Neural cell (in vitro differentiated cells): ENCODE results near the gene MLPH. TPM values are rescaled to one million over a fixed set of nuclear protein-coding genes. Genes with fewer than 3 reads are reported as not detected.

ENCODE experiments used
- H2AFZ ChIP-seq: fragments of 200-600, 300-800 bp; sonication (generic), shearing (Covaris generic); 2 replicates; pipeline ENCODE4 v1.6.0; 2014; ENCODE audit warnings: low read depth, mild to moderate bottlenecking, antibody characterized with exemption, low read length, moderate library complexity
- H3F3A ChIP-seq: fragments of 200-600 bp; shearing (Covaris generic); 2 replicates; pipeline ENCODE4 v1.6.1; 2016; ENCODE audit warnings: mild to moderate bottlenecking, moderate library complexity, mixed read lengths, antibody characterized with exemption, low read length; ENCODE audit not compliant: insufficient read depth, poor library complexity, severe bottlenecking
- H3K27ac ChIP-seq: fragments of 200-600, 300-800 bp; sonication (generic), shearing (Covaris generic); 2 replicates; pipeline ENCODE4 v1.5.1; 2014; ENCODE audit warnings: mild to moderate bottlenecking, low read length, moderate library complexity
- H3K27me3 ChIP-seq: fragments of 300-800, 200-600 bp; sonication (generic), shearing (Covaris generic); 2 replicates; pipeline ENCODE4 v1.6.0; 2014; ENCODE audit warnings: mild to moderate bottlenecking, low read depth, low read length, moderate library complexity; ENCODE audit not compliant: insufficient read depth
- H3K36me3 ChIP-seq: fragments of 300-800, 200-600 bp; sonication (generic), shearing (Covaris generic); 2 replicates; pipeline ENCODE4 v1.5.1; 2014; ENCODE audit warnings: mild to moderate bottlenecking, antibody characterized with exemption, low read length, moderate library complexity; ENCODE audit not compliant: insufficient read depth
- H3K4me2 ChIP-seq: fragments of 300-800, 200-600 bp; sonication (generic), shearing (Covaris generic); 2 replicates; pipeline ENCODE4 v1.6.0; 2014; ENCODE audit warnings: mild to moderate bottlenecking, low read length
- H3K4me3 ChIP-seq: fragments of 300-800, 200-600 bp; sonication (generic), shearing (Covaris generic); 2 replicates; pipeline ENCODE4 v1.5.1; 2014; ENCODE audit warnings: mild to moderate bottlenecking, low read length, moderate library complexity
- H3K79me2 ChIP-seq: fragments of 200-600 bp; shearing (Covaris generic); replicated peaks from 2 replicates; pipeline ENCODE4 v1.6.0; 2014; ENCODE audit warnings: mild to moderate bottlenecking, low read length, moderate library complexity; ENCODE audit not compliant: insufficient read depth
- H3K9ac ChIP-seq: fragments of 300-800, 200-600 bp; sonication (generic), shearing (Covaris generic); 2 replicates; pipeline ENCODE4 v1.6.1; 2016; ENCODE audit warnings: mild to moderate bottlenecking, low read length, mixed read lengths
- H3K9me2 ChIP-seq: fragments of 200-600 bp; shearing (Covaris generic); 2 replicates; pipeline ENCODE4 v1.6.1; 2016; ENCODE audit warnings: mild to moderate bottlenecking, low read length, mixed read lengths; ENCODE audit not compliant: insufficient read depth
- H3K9me3 ChIP-seq: fragments of 200-600, 300-800 bp; sonication (generic), shearing (Covaris generic); 2 replicates; pipeline ENCODE4 v1.6.1; 2016; ENCODE audit warnings: mild to moderate bottlenecking, mixed run types, low read length, moderate library complexity, mixed read lengths
- H4K20me1 ChIP-seq: fragments of 200-600 bp; shearing (Covaris generic); 2 replicates; pipeline ENCODE4 v1.6.1; 2016; ENCODE audit warnings: mild to moderate bottlenecking, mixed run types; ENCODE audit not compliant: insufficient read depth
- CTCF ChIP-seq: fragments of 450-650 bp; IDR thresholded peaks from 2 replicates; pipeline ENCODE4 v1.5.1; 2014; ENCODE audit warnings: antibody characterized with exemption, mild to moderate bottlenecking, moderate library complexity; ENCODE audit not compliant: poor library complexity, severe bottlenecking
- EZH2 ChIP-seq: fragments of 200-600, 300-800 bp; shearing (Covaris generic), sonication (generic); IDR thresholded peaks from 2 replicates; pipeline ENCODE4 v1.6.1; 2014; ENCODE audit warnings: antibody characterized with exemption, low read length, borderline replicate concordance, mild to moderate bottlenecking; ENCODE audit not compliant: insufficient read depth, poor library complexity, severe bottlenecking
- MXI1 ChIP-seq: fragments of 450-650 bp; conservative IDR thresholded peaks from 2 replicates; pipeline ENCODE4 v1.6.1; 2014; ENCODE audit warnings: antibody characterized with exemption, mild to moderate bottlenecking; ENCODE audit not compliant: poor library complexity, severe bottlenecking
- REST ChIP-seq: IDR thresholded peaks from 2 replicates; pipeline ENCODE4 v1.6.1; 2012; ENCODE audit warnings: borderline replicate concordance
- TAF1 ChIP-seq: IDR thresholded peaks from 2 replicates; pipeline ENCODE4 v1.6.1; 2012; ENCODE audit warnings: low read depth
- polyA plus RNA-seq: library from polyadenylated mRNA; depleted of rRNA; stranded (reverse); fragments of >200 nt; gene quantifications from 2 replicates; pipeline ENCODE4 v1.2.3, GENCODE V29; 2014

The MLPH gene
- polyA plus RNA-seq, 1 donor from 2014 or later, result not detected

GRCh38 chr2:237596520-237597195 lies 109.6 kb downstream of the MLPH start:
- no peaks in the 10 kb centered on the region for H3K9me3 ChIP-seq
- no peak overlapping the region for H3K27ac ChIP-seq
- H3K4me3 ChIP-seq, result no peak overlapping the region
- H4K20me1 ChIP-seq, result no peaks in the 10 kb centered on the region
- no peaks in the 10 kb centered on the region for H3K27me3 ChIP-seq
- H3K9ac ChIP-seq, result no peak overlapping the region
- H3K9me2 ChIP-seq, result no peaks in the 10 kb centered on the region
- TF ChIP-seq CTCF, result no peak
- TF ChIP-seq EZH2, result no peak
- H3K4me2 ChIP-seq, result no peak overlapping the region
- H3F3A ChIP-seq, result no peaks in the 10 kb centered on the region
- H3K36me3 ChIP-seq, result no peaks in the 10 kb centered on the region
- no peak overlapping the region for H2AFZ ChIP-seq
- H3K79me2 ChIP-seq, result no peaks in the 10 kb centered on the region

- no peaks in the 10 kb centered on the region for H3K9me2 ChIP-seq
- no peak overlapping the region for H2AFZ ChIP-seq
- no peaks in the 10 kb centered on the region for H3F3A ChIP-seq
- no peaks in the 10 kb centered on the region for H3K27me3 ChIP-seq
- H3K36me3 ChIP-seq, result no peaks in the 10 kb centered on the region
- H4K20me1 ChIP-seq, result no peaks in the 10 kb centered on the region
- no peak overlapping the region for H3K9ac ChIP-seq
- no peaks in the 10 kb centered on the region for H3K79me2 ChIP-seq
- H3K9me3 ChIP-seq, result no peaks in the 10 kb centered on the region
- no peak for TF ChIP-seq MXI1
- TF ChIP-seq TAF1, result no peak
- no peak for TF ChIP-seq REST
- H3K27ac ChIP-seq, result no peak overlapping the region
- H3K4me3 ChIP-seq, result no peak overlapping the region
- no peak overlapping the region for H3K4me2 ChIP-seq
Observed at GRCh38 chr2:237597196-237598145, 110.4 kb downstream of the MLPH start.
